Tibial artery (tissue), 4 donors: ENCODE measurements around the gene GPATCH4.

Experiments used
- DNase-seq, 2 donors: peaks; one replicate each; pipeline ENCODE4 v3.0.0-alpha.2; 2019
- H3K27ac ChIP-seq, 2 donors: fragments of 200-600 bp; sonication (generic) in 1 of 2; 1 replicate in 1 of 2; 2 replicates in 1 of 2; pipeline ENCODE4 v1.5.1; 2018 to 2019; ENCODE audit warnings: mild to moderate bottlenecking in 1 of 2
- H3K27me3 ChIP-seq, 2 donors: fragments of 200-600 bp; sonication (generic) in 1 of 2; one replicate each; pipeline versions ENCODE4 v1.5.1 to v1.6.0; 2016 to 2019
- H3K36me3 ChIP-seq, 3 donors: fragments of 200-600 bp; sonication (generic) in 2 of 3; one replicate each; pipeline ENCODE4 v1.5.1; 2016 to 2019; ENCODE audit warnings: mild to moderate bottlenecking in 2 of 3
- H3K4me1 ChIP-seq, 4 donors: fragments of 200-600 bp; sonication (generic) in 2 of 4; 1 replicate in 3 of 4; 2 replicates in 1 of 4; pipeline ENCODE4 v1.5.1; 2016 to 2019
- H3K4me3 ChIP-seq, 2 donors: fragments of 200-600 bp; sonication (generic) in 1 of 2; 1 replicate in 1 of 2; 2 replicates in 1 of 2; pipeline ENCODE4 v1.5.1; 2018 to 2019; ENCODE audit warnings: mild to moderate bottlenecking in 2 of 2
- H3K9me3 ChIP-seq, 3 donors: fragments of 200-600 bp; sonication (generic) in 1 of 3; one replicate each; pipeline ENCODE4 v1.5.1; 2016 to 2019
- intact Hi-C: fragments of 100-400 bp; cut with DNase I; formaldehyde crosslinking; loops from one replicate; pipeline ENCODE4 v1.15.0; 2023; ENCODE audit warnings: low total_unique reads
- TF ChIP-seq, protein P1 (sequence below), 2 experiments: fragments of 200-600 bp in 1 of 2; fragments of 450-650 bp in 1 of 2; IDR thresholded peaks; one replicate each; pipeline ENCODE4 v1.5.1; 2017 to 2019; ENCODE audit warnings: antibody characterized with exemption in 2 of 2, mild to moderate bottlenecking in 1 of 2, moderate library complexity in 1 of 2

GPATCH4 gene

DNA sequence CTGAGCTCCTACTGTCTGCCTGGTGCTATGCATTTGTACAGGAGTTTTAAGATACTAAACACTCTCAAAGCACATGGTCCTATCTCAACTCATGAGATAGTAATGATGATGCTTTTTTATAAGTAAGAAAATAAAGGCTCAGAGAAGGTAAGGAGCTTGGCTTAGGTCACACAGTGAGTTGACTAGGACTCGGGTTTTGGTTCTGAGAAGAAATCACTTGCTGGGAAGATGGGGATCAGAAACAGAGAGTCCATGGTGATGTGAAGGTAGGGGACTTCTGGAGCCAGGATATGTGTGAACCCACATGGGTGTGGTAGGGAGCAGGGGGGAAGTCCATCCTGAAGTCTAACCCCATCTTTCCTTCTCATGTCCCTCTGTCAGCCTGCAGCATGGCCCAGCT is 44.4 kb upstream of the GPATCH4 start:
- intact Hi-C loops = no loop called here
- H3K9me3 ChIP-seq = no peaks in the 10 kb centered on the region
- no peak overlapping the region for H3K27ac ChIP-seq
- H3K36me3 ChIP-seq = no peaks in the 10 kb centered on the region
- H3K4me3 ChIP-seq = no peak overlapping the region
- H3K4me1 ChIP-seq = peaks cover 0 to 19% (median 13%) of the 10 kb centered on the region in 4 donors
- peaks cover 3 to 95% of the 10 kb centered on the region in 2 donors for H3K27me3 ChIP-seq
- no peak for DNase-seq
- TF ChIP-seq, protein P1, sequence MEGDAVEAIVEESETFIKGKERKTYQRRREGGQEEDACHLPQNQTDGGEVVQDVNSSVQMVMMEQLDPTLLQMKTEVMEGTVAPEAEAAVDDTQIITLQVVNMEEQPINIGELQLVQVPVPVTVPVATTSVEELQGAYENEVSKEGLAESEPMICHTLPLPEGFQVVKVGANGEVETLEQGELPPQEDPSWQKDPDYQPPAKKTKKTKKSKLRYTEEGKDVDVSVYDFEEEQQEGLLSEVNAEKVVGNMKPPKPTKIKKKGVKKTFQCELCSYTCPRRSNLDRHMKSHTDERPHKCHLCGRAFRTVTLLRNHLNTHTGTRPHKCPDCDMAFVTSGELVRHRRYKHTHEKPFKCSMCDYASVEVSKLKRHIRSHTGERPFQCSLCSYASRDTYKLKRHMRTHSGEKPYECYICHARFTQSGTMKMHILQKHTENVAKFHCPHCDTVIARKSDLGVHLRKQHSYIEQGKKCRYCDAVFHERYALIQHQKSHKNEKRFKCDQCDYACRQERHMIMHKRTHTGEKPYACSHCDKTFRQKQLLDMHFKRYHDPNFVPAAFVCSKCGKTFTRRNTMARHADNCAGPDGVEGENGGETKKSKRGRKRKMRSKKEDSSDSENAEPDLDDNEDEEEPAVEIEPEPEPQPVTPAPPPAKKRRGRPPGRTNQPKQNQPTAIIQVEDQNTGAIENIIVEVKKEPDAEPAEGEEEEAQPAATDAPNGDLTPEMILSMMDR (IDR thresholded peaks at IDR 0.05) = no peak

DNA sequence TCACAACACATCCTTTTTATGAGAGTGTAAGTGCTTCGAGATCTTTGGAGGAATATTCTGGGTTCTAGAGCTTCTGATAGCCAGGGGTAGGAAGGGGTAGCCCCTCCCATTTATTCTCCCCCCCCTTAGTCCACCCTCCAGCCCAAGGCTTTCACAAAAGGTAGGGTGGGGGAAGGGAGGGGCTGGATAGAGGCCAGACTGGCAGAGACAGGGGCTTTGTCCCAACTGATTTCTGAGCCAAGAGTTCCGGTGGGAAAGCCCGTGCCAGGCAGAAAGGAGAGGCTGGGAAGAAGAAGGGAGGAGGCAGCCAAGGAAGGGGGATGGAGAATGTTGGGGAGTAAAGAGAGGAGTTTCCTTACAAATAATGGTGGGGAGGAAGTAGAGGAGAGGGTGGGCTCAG is 43.8 kb upstream of the GPATCH4 start:
- Histone ChIP-seq H3K4me3 (no peak overlapping the region), H3K4me1 (peaks cover 0 to 20% (median 13%) of the 10 kb centered on the region in 4 donors), H3K9me3 (no peaks in the 10 kb centered on the region), H3K27me3 (peaks cover 3 to 94% of the 10 kb centered on the region in 2 donors), H3K36me3 (no peaks in the 10 kb centered on the region), H3K27ac (no peak overlapping the region)
- intact Hi-C loops = no loop called here
- DNase-seq = no peak
- TF ChIP-seq, protein P1 (IDR thresholded peaks at IDR 0.05) = no peak

DNA sequence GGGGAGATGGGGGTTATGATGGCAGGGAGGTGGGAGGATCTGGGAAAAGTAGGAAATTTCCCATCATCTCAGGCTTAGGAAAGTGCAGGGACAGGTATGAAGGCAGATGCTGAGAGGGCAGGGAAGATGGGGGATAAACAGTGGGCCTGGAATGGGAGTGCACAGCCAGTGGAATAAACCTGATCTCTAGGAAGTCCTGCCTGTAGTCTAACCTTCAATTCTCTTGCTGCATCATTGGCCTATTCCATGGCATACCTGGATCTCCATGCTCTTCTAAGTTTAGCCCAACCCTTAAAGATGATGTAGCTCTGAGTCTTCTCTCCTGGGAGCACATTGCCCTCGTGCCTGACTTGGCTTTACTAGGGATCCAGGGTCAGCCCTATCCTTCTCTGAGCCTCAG is 43.4 kb upstream of the GPATCH4 start:
- Histone ChIP-seq H3K27me3 (peaks cover 3 to 94% of the 10 kb centered on the region in 2 donors), H3K4me3 (no peak overlapping the region), H3K4me1 (peaks cover 0 to 20% (median 13%) of the 10 kb centered on the region in 4 donors)

DNA sequence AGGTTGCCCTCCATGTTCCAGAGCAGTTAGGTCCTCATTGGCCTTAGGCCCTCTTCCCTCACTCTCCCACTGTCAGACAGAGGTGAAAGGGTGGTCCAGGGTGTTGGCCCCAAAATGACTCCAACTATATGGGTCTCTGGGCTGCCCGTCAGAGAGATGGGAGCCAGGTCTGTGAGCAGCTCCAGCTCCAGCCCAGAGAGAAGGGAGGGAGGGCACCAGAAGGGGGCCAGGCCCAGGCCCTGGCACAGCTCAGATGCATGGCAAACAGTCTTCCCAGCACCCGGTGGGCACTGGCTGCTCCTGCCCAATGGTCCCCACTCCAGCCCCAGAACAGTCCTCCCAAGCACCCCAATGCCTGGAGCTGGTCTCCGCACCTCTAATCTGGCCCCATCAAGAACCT is 42.9 kb upstream of the GPATCH4 start:
- Histone ChIP-seq H3K36me3 (no peaks in the 10 kb centered on the region), H3K9me3 (no peaks in the 10 kb centered on the region), H3K27ac (no peak overlapping the region), H3K27me3 (peaks cover 3 to 97% of the 10 kb centered on the region in 2 donors), H3K4me1 (peaks cover 0 to 20% (median 13%) of the 10 kb centered on the region in 4 donors), H3K4me3 (no peak overlapping the region)
- no peak for DNase-seq
- intact Hi-C loops = no loop called here
- TF ChIP-seq, protein P1 (IDR thresholded peaks at IDR 0.05) = no peak

More for the DNA sequence above, 43.4 kb upstream of the GPATCH4 start:
- DNase-seq = no peak
- intact Hi-C loops = no loop called here
- TF ChIP-seq, protein P1 (IDR thresholded peaks at IDR 0.05) = no peak
- Histone ChIP-seq H3K27ac (no peak overlapping the region), H3K9me3 (no peaks in the 10 kb centered on the region), H3K36me3 (no peaks in the 10 kb centered on the region)

DNA sequence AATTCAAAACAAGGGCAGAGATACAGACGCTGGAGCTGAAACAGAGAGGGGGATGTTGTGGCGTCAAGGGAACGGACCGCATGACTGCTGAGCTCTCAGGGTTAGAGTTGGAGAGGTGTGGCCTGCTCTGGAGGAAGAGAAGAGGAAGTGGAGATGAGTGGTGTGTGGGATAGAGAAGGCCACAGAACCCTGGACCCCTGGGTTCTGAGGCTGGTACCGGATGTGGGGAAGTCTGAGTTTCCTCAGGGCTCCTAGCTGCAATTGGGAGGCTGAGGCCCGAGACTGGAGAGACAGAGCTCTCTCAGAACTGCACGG is 42.5 kb upstream of the GPATCH4 start:
- H3K4me1 ChIP-seq = peaks cover 0 to 20% (median 13%) of the 10 kb centered on the region in 4 donors
- H3K27me3 ChIP-seq = peaks cover 3 to 97% of the 10 kb centered on the region in 2 donors
- DNase-seq = no peak
- H3K27ac ChIP-seq = no peak overlapping the region
- intact Hi-C loops = no loop called here
- TF ChIP-seq, protein P1 (IDR thresholded peaks at IDR 0.05) = no peak
- H3K4me3 ChIP-seq = no peak overlapping the region
- no peaks in the 10 kb centered on the region for H3K9me3 ChIP-seq
- H3K36me3 ChIP-seq = no peaks in the 10 kb centered on the region
